Measurements from ENCODE around the gene RPP14.

- TF ChIP-seq EZH2 (IDR thresholded peaks at IDR 0.05; ENCODE audit: insufficient read depth, poor library complexity, severe bottlenecking), result no peak
- TF ChIP-seq EZH2phosphoT487 (IDR thresholded peaks at IDR 0.05; ENCODE audit: insufficient read depth, low read depth), result no peak
Observed at GRCh38 chr3:58333206-58334012, 27.4 kb downstream of the RPP14 start.

All from GM23248 (cell line).